ENCODE data around the gene ZIK1. TPM values are rescaled to one million over a fixed set of nuclear protein-coding genes. Genes with fewer than 3 reads are reported as not detected.

The ZIK1 gene
- total RNA-seq, 1 experiment from 2014 or later: 6.9 TPM

- DNase-seq (ENCODE audit: low read depth): no peak
Observed at GRCh38 chr19:57599377-57599760, 15.4 kb downstream of the ZIK1 start.

GRCh38 chr19:57599761-57600383 lies 15.9 kb downstream of the ZIK1 start, which contains the start of gene ZNF530:
ZNF530 (plus strand) TSS chr19:57599885; CDS start chr19:57604346, 4,461 bp downstream.
- peak; percentile 86 for DNase-seq (ENCODE audit: low read depth)
- in situ Hi-C loops (cut with HindIII; ENCODE audit: low pct_unique_long_range_greater_than_20kb, low sequenced_read_pairs): no loop called here

More at GRCh38 chr19:57599377-57599760, 15.4 kb downstream of the ZIK1 start:
- in situ Hi-C loops (cut with HindIII; ENCODE audit: low pct_unique_long_range_greater_than_20kb, low sequenced_read_pairs): no loop called here

GRCh38 chr19:57606931-57607330 lies 23.0 kb downstream of the ZIK1 start:
- no peak for DNase-seq (ENCODE audit: low read depth)
- in situ Hi-C loops (cut with HindIII; ENCODE audit: low pct_unique_long_range_greater_than_20kb, low sequenced_read_pairs): no loop called here

- no peak for DNase-seq (ENCODE audit: low read depth)
- in situ Hi-C loops (cut with HindIII; ENCODE audit: low pct_unique_long_range_greater_than_20kb, low sequenced_read_pairs): no loop called here
Observed at GRCh38 chr19:57611113-57611512, 27.2 kb downstream of the ZIK1 start.

GRCh38 chr19:57613941-57614743 lies 30.2 kb downstream of the ZIK1 start, which contains the start of gene ZNF134:
ZNF134 (plus strand) TSS chr19:57614242; CDS start chr19:57619469, 5,227 bp downstream.
- peak; percentile 81 for DNase-seq (ENCODE audit: low read depth)
- in situ Hi-C loops (cut with HindIII; ENCODE audit: low pct_unique_long_range_greater_than_20kb, low sequenced_read_pairs): no loop called here

GRCh38 chr19:57615346-57615745 lies 31.4 kb downstream of the ZIK1 start:
- in situ Hi-C loops (cut with HindIII; ENCODE audit: low pct_unique_long_range_greater_than_20kb, low sequenced_read_pairs): no loop called here
- DNase-seq (ENCODE audit: low read depth): peak; percentile 27

GRCh38 chr19:57620673-57621348 lies 36.9 kb downstream of the ZIK1 start:
- in situ Hi-C loops (cut with HindIII; ENCODE audit: low pct_unique_long_range_greater_than_20kb, low sequenced_read_pairs): no loop called here
- DNase-seq (ENCODE audit: low read depth): peak; percentile 45

GRCh38 chr19:57623091-57623490 lies 39.1 kb downstream of the ZIK1 start:
- in situ Hi-C loops (cut with HindIII; ENCODE audit: low pct_unique_long_range_greater_than_20kb, low sequenced_read_pairs): no loop called here

GRCh38 chr19:57632987-57633831 lies 49.3 kb downstream of the ZIK1 start, which contains the start of gene ZNF211:
ZNF211 (plus strand) TSS chr19:57633168; CDS start chr19:57633347, 179 bp downstream.
- DNase-seq (ENCODE audit: low read depth): peak; percentile 92
- in situ Hi-C loops (cut with HindIII; ENCODE audit: low pct_unique_long_range_greater_than_20kb, low sequenced_read_pairs): no loop called here

More at GRCh38 chr19:57623091-57623490, 39.1 kb downstream of the ZIK1 start:
- DNase-seq (ENCODE audit: low read depth): no peak

GRCh38 chr19:57633832-57634131 lies 49.8 kb downstream of the ZIK1 start:
- no peak for DNase-seq (ENCODE audit: low read depth)
- in situ Hi-C loops (cut with HindIII; ENCODE audit: low pct_unique_long_range_greater_than_20kb, low sequenced_read_pairs): no loop called here

- DNase-seq (ENCODE audit: low read depth): no peak
- in situ Hi-C loops (cut with HindIII; ENCODE audit: low pct_unique_long_range_greater_than_20kb, low sequenced_read_pairs): no loop called here
Observed at GRCh38 chr19:57637379-57637778, 53.4 kb downstream of the ZIK1 start.

- in situ Hi-C loops (cut with HindIII; ENCODE audit: low pct_unique_long_range_greater_than_20kb, low sequenced_read_pairs): no loop called here
- no peak for DNase-seq (ENCODE audit: low read depth)
Observed at GRCh38 chr19:57641715-57642234, 57.8 kb downstream of the ZIK1 start.

GRCh38 chr19:57642396-57643046 lies 58.6 kb downstream of the ZIK1 start:
- DNase-seq (ENCODE audit: low read depth): no peak
- in situ Hi-C loops (cut with HindIII; ENCODE audit: low pct_unique_long_range_greater_than_20kb, low sequenced_read_pairs): no loop called here

Other genes starting within 250 kb of the ZIK1 start
- gene ZNF304, start 232.9 kb upstream of the ZIK1 start, total RNA-seq (2014; rRNA removed; shearing (Covaris generic); ENCODE audit: low replicate concordance): 13.0 and 15.1 TPM in 2 replicates
- gene TRAPPC2B, start 220.6 kb upstream of the ZIK1 start, total RNA-seq (2014; rRNA removed; shearing (Covaris generic); ENCODE audit: low replicate concordance): 31.4 and 34.3 TPM in 2 replicates
- gene ZNF547, start 220.6 kb upstream of the ZIK1 start, total RNA-seq (2014; rRNA removed; shearing (Covaris generic); ENCODE audit: low replicate concordance): 3.1 and 8.7 TPM in 2 replicates
- 11.6 and 15.1 TPM in 2 replicates for gene ZNF548, start 194.3 kb upstream of the ZIK1 start, total RNA-seq (2014; rRNA removed; shearing (Covaris generic); ENCODE audit: low replicate concordance)
- 2.2 and 5.8 TPM in 2 replicates for gene ZNF17, start 173.0 kb upstream of the ZIK1 start, total RNA-seq (2014; rRNA removed; shearing (Covaris generic); ENCODE audit: low replicate concordance)
- 17.8 and 20.7 TPM in 2 replicates for gene ZNF749, start 148.8 kb upstream of the ZIK1 start, total RNA-seq (2014; rRNA removed; shearing (Covaris generic); ENCODE audit: low replicate concordance)
- gene VN1R1, start 127.0 kb upstream of the ZIK1 start, total RNA-seq (2014; rRNA removed; shearing (Covaris generic); ENCODE audit: low replicate concordance): not detected in 2 replicates
- 13.1 and 14.0 TPM in 2 replicates for gene ZNF772, start 106.6 kb upstream of the ZIK1 start, total RNA-seq (2014; rRNA removed; shearing (Covaris generic); ENCODE audit: low replicate concordance)
- 11.7 and 22.1 TPM in 2 replicates for gene ZNF419, start 96.4 kb upstream of the ZIK1 start, total RNA-seq (2014; rRNA removed; shearing (Covaris generic); ENCODE audit: low replicate concordance)
- 10.6 and 12.5 TPM in 2 replicates for gene ZNF773, start 84.2 kb upstream of the ZIK1 start, total RNA-seq (2014; rRNA removed; shearing (Covaris generic); ENCODE audit: low replicate concordance)
- 1.5 and 3.3 TPM in 2 replicates for gene ZNF549, start 56.8 kb upstream of the ZIK1 start, total RNA-seq (2014; rRNA removed; shearing (Covaris generic); ENCODE audit: low replicate concordance)
- gene ZNF550, start 24.3 kb upstream of the ZIK1 start, total RNA-seq (2014; rRNA removed; shearing (Covaris generic); ENCODE audit: low replicate concordance): 5.5 and 14.9 TPM in 2 replicates
- gene ZNF416, start 5.2 kb upstream of the ZIK1 start, total RNA-seq (2014; rRNA removed; shearing (Covaris generic); ENCODE audit: low replicate concordance): 5.0 and 14.8 TPM in 2 replicates
- gene ZNF530, start 15.7 kb downstream of the ZIK1 start, total RNA-seq (2014; rRNA removed; shearing (Covaris generic); ENCODE audit: low replicate concordance): 5.2 and 13.3 TPM in 2 replicates
- gene ZNF134, start 30.1 kb downstream of the ZIK1 start, total RNA-seq (2014; rRNA removed; shearing (Covaris generic); ENCODE audit: low replicate concordance): 9.4 and 17.0 TPM in 2 replicates
- gene ZNF211, start 49.0 kb downstream of the ZIK1 start, total RNA-seq (2014; rRNA removed; shearing (Covaris generic); ENCODE audit: low replicate concordance): 4.1 and 8.3 TPM in 2 replicates
- not detected in 2 replicates for gene ZSCAN4, start 84.8 kb downstream of the ZIK1 start, total RNA-seq (2014; rRNA removed; shearing (Covaris generic); ENCODE audit: low replicate concordance)
- 7.8 and 23.9 TPM in 2 replicates for gene ZNF551, start 97.8 kb downstream of the ZIK1 start, total RNA-seq (2014; rRNA removed; shearing (Covaris generic); ENCODE audit: low replicate concordance)
- gene ZNF154, start 125.1 kb downstream of the ZIK1 start, total RNA-seq (2014; rRNA removed; shearing (Covaris generic); ENCODE audit: low replicate concordance): not detected in 2 replicates
- not detected in 2 replicates for gene ZNF671, start 143.5 kb downstream of the ZIK1 start, total RNA-seq (2014; rRNA removed; shearing (Covaris generic); ENCODE audit: low replicate concordance)
- 4.0 and 19.4 TPM in 2 replicates for gene ZNF776, start 162.7 kb downstream of the ZIK1 start, total RNA-seq (2014; rRNA removed; shearing (Covaris generic); ENCODE audit: low replicate concordance)
- gene ZNF586, start 185.5 kb downstream of the ZIK1 start, total RNA-seq (2014; rRNA removed; shearing (Covaris generic); ENCODE audit: low replicate concordance): 12.9 and 18.7 TPM in 2 replicates
- gene ZNF552, start 230.8 kb downstream of the ZIK1 start, total RNA-seq (2014; rRNA removed; shearing (Covaris generic); ENCODE audit: low replicate concordance): 2.5 and 8.1 TPM in 2 replicates
- gene ZNF587B, start 246.2 kb downstream of the ZIK1 start, total RNA-seq (2014; rRNA removed; shearing (Covaris generic); ENCODE audit: low replicate concordance): 9.8 and 11.2 TPM in 2 replicates

Measured in Caki2 (cell line).